PC-9 (cell line): ENCODE data around the gene TAS2R4. TPM values are rescaled to one million over a fixed set of nuclear protein-coding genes. Genes with fewer than 3 reads are reported as not detected.

Experiments
- BruUV-seq: library from RNA; stranded (reverse); fragments of 400-500 nt; replicated peaks from 2 replicates; lab custom pipeline; 2021; lab: Mats Ljungman, UMichigan
- CTCF ChIA-PET: fragments of 300-600 bp; sonication (Branson Sonifier 250); formaldehyde crosslinking; loops from one replicate; lab custom pipeline; 2022; ENCODE audit warnings: antibody characterized with exemption; lab: Charles Lee
- POLR2A ChIA-PET: fragments of 300-600 bp; sonication (Branson Sonifier 250); formaldehyde crosslinking; loops from one replicate; lab custom pipeline; 2022; ENCODE audit warnings: antibody characterized with exemption; ENCODE audit not compliant: unreplicated experiment; lab: Charles Lee
- DNase-seq, 2 experiments: peaks; one replicate each; pipeline versions ENCODE4 v3.0.0 to v3.0.0-alpha.2; 2015 to 2022; ENCODE audit warnings: mixed read lengths in 1 of 2
- H2AFZ ChIP-seq: fragments of 200-600 bp; sonication (generic); 2 replicates; pipeline ENCODE4 v1.8.1; 2017; ENCODE audit warnings: antibody characterized with exemption
- H3F3A ChIP-seq: fragments of 200-600 bp; sonication (generic); 2 replicates; pipeline ENCODE4 v1.8.1; 2017; ENCODE audit warnings: antibody characterized with exemption, mild to moderate bottlenecking, low read depth; ENCODE audit not compliant: insufficient read depth
- H3K27ac ChIP-seq: fragments of 200-600 bp; sonication (generic); 2 replicates; pipeline ENCODE4 v1.6.1; 2016; ENCODE audit warnings: mixed run types
- H3K27me3 ChIP-seq: fragments of 200-600 bp; sonication (generic); 2 replicates; pipeline ENCODE4 v1.6.1; 2016; ENCODE audit warnings: low read depth, mixed run types; ENCODE audit not compliant: insufficient read depth
- H3K36me3 ChIP-seq: fragments of 200-600 bp; sonication (generic); 2 replicates; pipeline ENCODE4 v1.6.1; 2016; ENCODE audit warnings: low read depth, mixed run types
- H3K4me1 ChIP-seq: fragments of 200-600 bp; sonication (generic); replicated peaks from 2 replicates; pipeline ENCODE4 v1.6.1; 2016; ENCODE audit warnings: mixed run types; ENCODE audit not compliant: insufficient read depth
- H3K4me2 ChIP-seq: fragments of 200-600 bp; sonication (generic); 2 replicates; pipeline ENCODE4 v1.6.1; 2017; ENCODE audit warnings: mixed run types
- H3K4me3 ChIP-seq: fragments of 200-600 bp; sonication (generic); 2 replicates; pipeline ENCODE4 v1.6.1; 2016; ENCODE audit warnings: mixed run types
- H3K79me2 ChIP-seq: fragments of 200-600 bp; sonication (generic); 2 replicates; pipeline ENCODE4 v1.6.1; 2017; ENCODE audit warnings: low read depth, mixed run types
- H3K9me2 ChIP-seq: fragments of 200-600 bp; sonication (generic); 2 replicates; pipeline ENCODE4 v1.8.1; 2017; ENCODE audit warnings: mild to moderate bottlenecking; ENCODE audit not compliant: insufficient read depth
- H3K9me3 ChIP-seq: fragments of 200-600 bp; sonication (generic); 2 replicates; pipeline ENCODE4 v1.8.1; 2016; ENCODE audit warnings: low read depth; ENCODE audit not compliant: insufficient read depth
- H4K20me1 ChIP-seq: fragments of 200-600 bp; sonication (generic); 2 replicates; pipeline ENCODE4 v1.8.1; 2017; ENCODE audit not compliant: insufficient read depth
- EZH2 ChIP-seq: fragments of 200-600 bp; sonication (generic); IDR thresholded peaks from 2 replicates; pipeline ENCODE4 v1.8.0; 2017; ENCODE audit warnings: antibody characterized with exemption, low read depth
- intact Hi-C: fragments of 100-400 bp; cut with micrococcal nuclease; formaldehyde crosslinking; loops from one replicate; pipeline ENCODE4 v1.10.0; 2022; ENCODE audit not compliant: unreplicated experiment
- total RNA-seq: library from RNA; stranded (reverse); gene quantifications from 2 replicates; pipeline ENCODE4 v1.2.3, GENCODE V29; 2021
- TF ChIP-seq, protein P1 (sequence below): fragments of 200-600 bp; sonication (generic); conservative IDR thresholded peaks from 2 replicates; pipeline ENCODE4 v1.6.1; 2017; ENCODE audit warnings: mixed run types, antibody characterized with exemption, mild to moderate bottlenecking, moderate library complexity

The TAS2R4 gene
- total RNA-seq, 1 experiment from 2014 or later = 1.4 TPM

DNA sequence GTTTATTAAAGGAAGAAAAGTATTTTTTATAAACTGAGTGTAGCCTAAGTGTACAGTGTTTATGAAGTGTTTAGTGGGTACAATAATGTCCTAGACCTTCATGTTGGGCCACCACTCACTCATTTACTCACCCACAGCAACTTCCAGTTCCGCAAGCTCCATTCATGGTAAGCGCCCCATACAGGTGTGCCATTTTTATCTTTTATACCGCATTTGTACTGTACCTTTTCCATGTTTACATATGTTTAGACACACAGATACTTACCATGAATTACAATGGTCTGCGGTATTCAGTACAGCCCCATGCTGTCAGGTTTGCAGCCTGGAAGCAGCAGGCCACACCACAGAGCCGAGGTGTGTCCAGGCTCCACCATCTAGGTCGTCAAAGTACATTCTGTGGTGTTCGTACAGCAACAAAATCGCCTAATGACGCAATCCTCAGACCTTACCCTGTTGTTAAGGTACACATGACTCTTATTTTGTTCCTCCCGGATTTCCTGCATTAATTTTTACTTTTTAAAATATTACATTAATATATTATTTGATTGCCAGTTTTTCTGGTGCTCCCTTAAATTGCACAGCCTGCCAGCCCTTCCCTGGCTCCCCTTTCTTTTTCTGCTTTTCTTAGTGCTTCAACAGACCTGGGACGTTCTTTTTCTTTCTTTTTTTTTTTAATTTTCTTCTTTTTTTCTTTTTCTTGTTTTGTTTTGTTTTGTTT is 39.2 kb upstream of the TAS2R4 start:
- CTCF ChIA-PET = interaction anchor here (0.6 to 1.8 kb wide), 10 partner anchors 13 to 1119 kb away, joined by 3 to 17 read pairs (median 4); partner anchors contain the start of gene DENND11
- Histone ChIP-seq H3K27me3 (no peaks in the 10 kb centered on the region), H3K4me2 (peak overlapping the region; percentile 96), H3K4me3 (peak overlapping the region; percentile 100), H3K27ac (peak overlapping the region; percentile 77), H3K79me2 (peaks cover 31% of the 10 kb centered on the region), H3K9me3 (no peaks in the 10 kb centered on the region), H2AFZ (peak overlapping the region; percentile 96), H3K36me3 (peaks cover 19% of the 10 kb centered on the region), H3K9me2 (no peaks in the 10 kb centered on the region), H3K4me1 (peaks cover 27% of the 10 kb centered on the region), H3F3A (peaks cover 3% of the 10 kb centered on the region; the same call in 1 of the 2 replicates), H4K20me1 (0 out of 2 replicates have a peak, but pooled peaks cover 5% of the 10 kb centered on the region)
- BruUV-seq = TSS peak; percentile 80
- peak; percentile 35 to 52 for DNase-seq
- no peak for TF ChIP-seq EZH2
- TF ChIP-seq, protein P1, sequence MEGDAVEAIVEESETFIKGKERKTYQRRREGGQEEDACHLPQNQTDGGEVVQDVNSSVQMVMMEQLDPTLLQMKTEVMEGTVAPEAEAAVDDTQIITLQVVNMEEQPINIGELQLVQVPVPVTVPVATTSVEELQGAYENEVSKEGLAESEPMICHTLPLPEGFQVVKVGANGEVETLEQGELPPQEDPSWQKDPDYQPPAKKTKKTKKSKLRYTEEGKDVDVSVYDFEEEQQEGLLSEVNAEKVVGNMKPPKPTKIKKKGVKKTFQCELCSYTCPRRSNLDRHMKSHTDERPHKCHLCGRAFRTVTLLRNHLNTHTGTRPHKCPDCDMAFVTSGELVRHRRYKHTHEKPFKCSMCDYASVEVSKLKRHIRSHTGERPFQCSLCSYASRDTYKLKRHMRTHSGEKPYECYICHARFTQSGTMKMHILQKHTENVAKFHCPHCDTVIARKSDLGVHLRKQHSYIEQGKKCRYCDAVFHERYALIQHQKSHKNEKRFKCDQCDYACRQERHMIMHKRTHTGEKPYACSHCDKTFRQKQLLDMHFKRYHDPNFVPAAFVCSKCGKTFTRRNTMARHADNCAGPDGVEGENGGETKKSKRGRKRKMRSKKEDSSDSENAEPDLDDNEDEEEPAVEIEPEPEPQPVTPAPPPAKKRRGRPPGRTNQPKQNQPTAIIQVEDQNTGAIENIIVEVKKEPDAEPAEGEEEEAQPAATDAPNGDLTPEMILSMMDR = no peak
- POLR2A ChIA-PET = interaction anchor here (0.6 to 1.4 kb wide), 8 partner anchors 15 to 1150 kb away, joined by 3 to 7 read pairs (median 4); no protein-coding TSS in a partner anchor
- intact Hi-C loops = no loop called here

DNA sequence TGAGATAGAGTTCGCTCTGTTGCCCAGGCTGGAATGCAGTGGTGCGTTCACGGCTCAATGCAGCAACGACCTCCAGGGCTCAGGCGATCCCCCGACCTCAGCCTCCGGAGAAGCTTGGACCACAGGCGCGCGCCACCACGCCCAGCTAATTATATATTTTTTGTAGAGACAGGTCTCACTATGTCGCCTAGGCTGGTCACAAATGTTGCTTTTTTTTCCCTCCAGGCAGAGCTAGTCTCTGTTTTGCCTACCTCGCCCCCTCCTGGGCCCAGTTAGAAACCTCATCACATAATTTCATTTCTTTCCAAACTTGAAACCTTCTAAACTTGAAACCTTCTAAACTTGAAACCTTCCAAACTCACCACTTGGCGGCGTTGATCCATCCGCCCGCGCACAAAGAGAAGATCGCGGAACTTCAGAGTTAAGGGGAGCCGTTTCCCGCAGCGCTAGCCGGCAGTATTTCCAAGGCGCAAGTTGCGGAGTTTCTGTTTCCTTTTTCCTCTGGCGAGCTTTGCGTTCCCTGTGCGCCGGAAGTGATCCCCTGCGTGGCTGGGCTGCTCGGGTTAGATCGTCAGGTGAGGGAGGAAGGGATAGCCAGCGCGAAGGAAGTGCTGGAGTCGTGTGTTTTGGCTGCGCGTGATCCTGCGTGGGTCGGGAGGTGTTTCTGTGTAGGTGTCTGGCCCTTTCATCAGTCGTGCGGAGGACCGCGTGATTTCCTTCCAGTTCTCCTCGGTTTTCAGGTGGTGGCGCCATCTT is 38.5 kb upstream of the TAS2R4 start, which contains the start of gene SSBP1:
SSBP1 (plus strand) TSS at position 523 of the 756 bp plus-strand sequence. CDS start 809 bp downstream, outside the sequence.
- TF ChIP-seq, protein P1 = peak; percentile 83
- TF ChIP-seq EZH2 = no peak
- peak within 1 kb of the TSS; percentile 100 for H3K4me3 ChIP-seq
- peaks cover 31% of the 10 kb centered on the region for H3K79me2 ChIP-seq
- BruUV-seq = no TSS peak
- 0 out of 2 replicates have a peak, but pooled peaks cover 5% of the 10 kb centered on the region for H4K20me1 ChIP-seq
- H2AFZ ChIP-seq = peak within 1 kb of the TSS; percentile 96
- peaks cover 3% of the 10 kb centered on the region; the same call in 1 of the 2 replicates for H3F3A ChIP-seq
- DNase-seq = peak; percentile 93 to 95
- peak within 1 kb of the TSS; percentile 97 for H3K4me2 ChIP-seq
- H3K9me2 ChIP-seq = no peaks in the 10 kb centered on the region
- H3K27me3 ChIP-seq = no peaks in the 10 kb centered on the region
- intact Hi-C loops = loop anchor here (1.0 to 2.0 kb wide), 6 partner anchors 36 to 723 kb away; partner anchors contain the start of genes AGK and DENND11
- ChIA-PET CTCF (interaction anchor here (0.6 to 1.8 kb wide), 7 partner anchors 14 to 1120 kb away, joined by 3 to 17 read pairs (median 4); partner anchors contain the start of gene DENND11), POLR2A (interaction anchor here (0.5 to 1.4 kb wide), 12 partner anchors 11 to 1573 kb away, joined by 3 to 8 read pairs (median 4); no protein-coding TSS in a partner anchor)
- peak within 1 kb of the TSS; percentile 77 for H3K27ac ChIP-seq
- peaks cover 27% of the 10 kb centered on the region for H3K4me1 ChIP-seq
- peaks cover 24% of the 10 kb centered on the region for H3K36me3 ChIP-seq
- no peaks in the 10 kb centered on the region for H3K9me3 ChIP-seq
